ENCODE measurements around the gene ANKRD12. TPM values are rescaled to one million over a fixed set of nuclear protein-coding genes. Genes with fewer than 3 reads are reported as not detected.

ANKRD12 gene
- total and polyA plus RNA-seq, 2 experiments from 2014 or later, result 23.9 to 92.4 TPM

DNA sequence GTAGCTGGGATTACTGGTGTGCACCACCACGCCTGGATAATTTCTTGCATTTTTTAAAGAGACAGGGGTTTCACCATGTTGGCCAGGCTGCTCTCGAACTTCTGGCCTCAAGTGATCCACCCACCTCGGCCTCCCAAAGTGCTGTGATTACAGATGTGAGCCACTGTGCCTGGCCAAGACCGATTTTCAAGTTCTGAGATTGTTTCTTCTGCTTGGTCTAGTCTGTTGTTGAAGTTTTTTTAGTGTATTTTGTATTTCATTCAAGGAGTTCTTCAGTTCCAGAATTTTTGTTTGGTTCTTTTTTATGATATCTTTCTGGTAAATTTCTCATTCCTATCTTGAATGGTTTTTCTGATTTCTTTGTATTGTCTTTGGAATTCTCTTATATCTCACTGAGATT is 96.4 kb downstream of the ANKRD12 start:
- no peak for DNase-seq (ENCODE audit: low spot score)
- Histone ChIP-seq H3K36me3 (ENCODE audit: insufficient read depth) (no peaks in the 10 kb centered on the region), H3K9me2 (ENCODE audit: insufficient read depth) (no peaks in the 10 kb centered on the region), H4K20me1 (replicated peaks; ENCODE audit: insufficient read depth) (no peaks in the 10 kb centered on the region), H3K79me2 (replicated peaks; ENCODE audit: insufficient read depth) (peaks cover 27% of the 10 kb centered on the region), H3K27me3 (ENCODE audit: insufficient read depth) (no peaks in the 10 kb centered on the region), H2AFZ (no peak overlapping the region), H3K4me2 (no peak overlapping the region), H3K4me3 (no peak overlapping the region), H3K4me1 (ENCODE audit: insufficient read depth) (no peaks in the 10 kb centered on the region), H3K27ac (ENCODE audit: low read depth) (no peak overlapping the region), H3F3A (replicated peaks; ENCODE audit: low read depth) (no peaks in the 10 kb centered on the region)
- peaks cover 12% of the 10 kb centered on the region for H3K9me3 Mint-ChIP-seq
- H3K36me3 Mint-ChIP-seq (ENCODE audit: low read depth), result peaks cover 26% of the 10 kb centered on the region
- no peak for ATAC-seq
- H3K27ac Mint-ChIP-seq, result no peak overlapping the region
- no peaks in the 10 kb centered on the region for H3K27me3 Mint-ChIP-seq (ENCODE audit: insufficient read depth, low read depth, poor library complexity)
- no peak overlapping the region for H3K4me3 Mint-ChIP-seq
- TF ChIP-seq POLR2AphosphoS5 (IDR thresholded peaks at IDR 0.05; ENCODE audit: low read depth), result no peak
- no peak for TF ChIP-seq STAT1 (IDR thresholded peaks at IDR 0.05; ENCODE audit: unreplicated experiment)
- TF ChIP-seq JUNB (IDR thresholded peaks at IDR 0.05; ENCODE audit: unreplicated experiment), result no peak
- TF ChIP-seq, protein P1, sequence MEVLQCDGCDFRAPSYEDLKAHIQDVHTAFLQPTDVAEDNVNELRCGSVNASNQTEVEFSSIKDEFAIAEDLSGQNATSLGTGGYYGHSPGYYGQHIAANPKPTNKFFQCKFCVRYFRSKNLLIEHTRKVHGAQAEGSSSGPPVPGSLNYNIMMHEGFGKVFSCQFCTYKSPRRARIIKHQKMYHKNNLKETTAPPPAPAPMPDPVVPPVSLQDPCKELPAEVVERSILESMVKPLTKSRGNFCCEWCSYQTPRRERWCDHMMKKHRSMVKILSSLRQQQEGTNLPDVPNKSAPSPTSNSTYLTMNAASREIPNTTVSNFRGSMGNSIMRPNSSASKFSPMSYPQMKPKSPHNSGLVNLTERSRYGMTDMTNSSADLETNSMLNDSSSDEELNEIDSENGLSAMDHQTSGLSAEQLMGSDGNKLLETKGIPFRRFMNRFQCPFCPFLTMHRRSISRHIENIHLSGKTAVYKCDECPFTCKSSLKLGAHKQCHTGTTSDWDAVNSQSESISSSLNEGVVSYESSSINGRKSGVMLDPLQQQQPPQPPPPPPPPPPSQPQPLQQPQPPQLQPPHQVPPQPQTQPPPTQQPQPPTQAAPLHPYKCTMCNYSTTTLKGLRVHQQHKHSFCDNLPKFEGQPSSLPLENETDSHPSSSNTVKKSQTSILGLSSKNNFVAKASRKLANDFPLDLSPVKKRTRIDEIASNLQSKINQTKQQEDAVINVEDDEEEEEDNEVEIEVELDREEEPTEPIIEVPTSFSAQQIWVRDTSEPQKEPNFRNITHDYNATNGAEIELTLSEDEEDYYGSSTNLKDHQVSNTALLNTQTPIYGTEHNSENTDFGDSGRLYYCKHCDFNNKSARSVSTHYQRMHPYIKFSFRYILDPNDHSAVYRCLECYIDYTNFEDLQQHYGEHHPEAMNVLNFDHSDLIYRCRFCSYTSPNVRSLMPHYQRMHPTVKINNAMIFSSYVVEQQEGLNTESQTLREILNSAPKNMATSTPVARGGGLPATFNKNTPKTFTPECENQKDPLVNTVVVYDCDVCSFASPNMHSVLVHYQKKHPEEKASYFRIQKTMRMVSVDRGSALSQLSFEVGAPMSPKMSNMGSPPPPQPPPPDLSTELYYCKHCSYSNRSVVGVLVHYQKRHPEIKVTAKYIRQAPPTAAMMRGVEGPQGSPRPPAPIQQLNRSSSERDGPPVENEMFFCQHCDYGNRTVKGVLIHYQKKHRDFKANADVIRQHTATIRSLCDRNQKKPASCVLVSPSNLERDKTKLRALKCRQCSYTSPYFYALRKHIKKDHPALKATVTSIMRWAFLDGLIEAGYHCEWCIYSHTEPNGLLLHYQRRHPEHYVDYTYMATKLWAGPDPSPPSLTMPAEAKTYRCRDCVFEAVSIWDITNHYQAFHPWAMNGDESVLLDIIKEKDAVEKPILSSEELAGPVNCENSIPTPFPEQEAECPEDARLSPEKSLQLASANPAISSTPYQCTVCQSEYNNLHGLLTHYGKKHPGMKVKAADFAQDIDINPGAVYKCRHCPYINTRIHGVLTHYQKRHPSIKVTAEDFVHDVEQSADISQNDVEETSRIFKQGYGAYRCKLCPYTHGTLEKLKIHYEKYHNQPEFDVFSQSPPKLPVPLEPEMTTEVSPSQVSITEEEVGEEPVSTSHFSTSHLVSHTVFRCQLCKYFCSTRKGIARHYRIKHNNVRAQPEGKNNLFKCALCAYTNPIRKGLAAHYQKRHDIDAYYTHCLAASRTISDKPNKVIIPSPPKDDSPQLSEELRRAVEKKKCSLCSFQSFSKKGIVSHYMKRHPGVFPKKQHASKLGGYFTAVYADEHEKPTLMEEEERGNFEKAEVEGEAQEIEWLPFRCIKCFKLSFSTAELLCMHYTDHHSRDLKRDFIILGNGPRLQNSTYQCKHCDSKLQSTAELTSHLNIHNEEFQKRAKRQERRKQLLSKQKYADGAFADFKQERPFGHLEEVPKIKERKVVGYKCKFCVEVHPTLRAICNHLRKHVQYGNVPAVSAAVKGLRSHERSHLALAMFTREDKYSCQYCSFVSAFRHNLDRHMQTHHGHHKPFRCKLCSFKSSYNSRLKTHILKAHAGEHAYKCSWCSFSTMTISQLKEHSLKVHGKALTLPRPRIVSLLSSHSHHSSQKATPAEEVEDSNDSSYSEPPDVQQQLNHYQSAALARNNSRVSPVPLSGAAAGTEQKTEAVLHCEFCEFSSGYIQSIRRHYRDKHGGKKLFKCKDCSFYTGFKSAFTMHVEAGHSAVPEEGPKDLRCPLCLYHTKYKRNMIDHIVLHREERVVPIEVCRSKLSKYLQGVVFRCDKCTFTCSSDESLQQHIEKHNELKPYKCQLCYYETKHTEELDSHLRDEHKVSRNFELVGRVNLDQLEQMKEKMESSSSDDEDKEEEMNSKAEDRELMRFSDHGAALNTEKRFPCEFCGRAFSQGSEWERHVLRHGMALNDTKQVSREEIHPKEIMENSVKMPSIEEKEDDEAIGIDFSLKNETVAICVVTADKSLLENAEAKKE (CRISPR knock-in tag; IDR thresholded peaks at IDR 0.05), result no peak
- no peak for TF ChIP-seq EZH2phosphoT487 (IDR thresholded peaks at IDR 0.05; ENCODE audit: unreplicated experiment)
- TF ChIP-seq ZNF331 (CRISPR knock-in tag; IDR thresholded peaks at IDR 0.05; ENCODE audit: low read depth), result no peak
- TF ChIP-seq NANOG (IDR thresholded peaks at IDR 0.05; ENCODE audit: borderline replicate concordance), result no peak
- TF ChIP-seq, protein P2, sequence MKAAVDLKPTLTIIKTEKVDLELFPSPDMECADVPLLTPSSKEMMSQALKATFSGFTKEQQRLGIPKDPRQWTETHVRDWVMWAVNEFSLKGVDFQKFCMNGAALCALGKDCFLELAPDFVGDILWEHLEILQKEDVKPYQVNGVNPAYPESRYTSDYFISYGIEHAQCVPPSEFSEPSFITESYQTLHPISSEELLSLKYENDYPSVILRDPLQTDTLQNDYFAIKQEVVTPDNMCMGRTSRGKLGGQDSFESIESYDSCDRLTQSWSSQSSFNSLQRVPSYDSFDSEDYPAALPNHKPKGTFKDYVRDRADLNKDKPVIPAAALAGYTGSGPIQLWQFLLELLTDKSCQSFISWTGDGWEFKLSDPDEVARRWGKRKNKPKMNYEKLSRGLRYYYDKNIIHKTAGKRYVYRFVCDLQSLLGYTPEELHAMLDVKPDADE (IDR thresholded peaks at IDR 0.05), result no peak
- TF ChIP-seq, protein P3, sequence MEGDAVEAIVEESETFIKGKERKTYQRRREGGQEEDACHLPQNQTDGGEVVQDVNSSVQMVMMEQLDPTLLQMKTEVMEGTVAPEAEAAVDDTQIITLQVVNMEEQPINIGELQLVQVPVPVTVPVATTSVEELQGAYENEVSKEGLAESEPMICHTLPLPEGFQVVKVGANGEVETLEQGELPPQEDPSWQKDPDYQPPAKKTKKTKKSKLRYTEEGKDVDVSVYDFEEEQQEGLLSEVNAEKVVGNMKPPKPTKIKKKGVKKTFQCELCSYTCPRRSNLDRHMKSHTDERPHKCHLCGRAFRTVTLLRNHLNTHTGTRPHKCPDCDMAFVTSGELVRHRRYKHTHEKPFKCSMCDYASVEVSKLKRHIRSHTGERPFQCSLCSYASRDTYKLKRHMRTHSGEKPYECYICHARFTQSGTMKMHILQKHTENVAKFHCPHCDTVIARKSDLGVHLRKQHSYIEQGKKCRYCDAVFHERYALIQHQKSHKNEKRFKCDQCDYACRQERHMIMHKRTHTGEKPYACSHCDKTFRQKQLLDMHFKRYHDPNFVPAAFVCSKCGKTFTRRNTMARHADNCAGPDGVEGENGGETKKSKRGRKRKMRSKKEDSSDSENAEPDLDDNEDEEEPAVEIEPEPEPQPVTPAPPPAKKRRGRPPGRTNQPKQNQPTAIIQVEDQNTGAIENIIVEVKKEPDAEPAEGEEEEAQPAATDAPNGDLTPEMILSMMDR (conservative IDR thresholded peaks at IDR 0.05; ENCODE audit: low read depth in 2 of 2), result no peak
- TF ChIP-seq, protein P4, sequence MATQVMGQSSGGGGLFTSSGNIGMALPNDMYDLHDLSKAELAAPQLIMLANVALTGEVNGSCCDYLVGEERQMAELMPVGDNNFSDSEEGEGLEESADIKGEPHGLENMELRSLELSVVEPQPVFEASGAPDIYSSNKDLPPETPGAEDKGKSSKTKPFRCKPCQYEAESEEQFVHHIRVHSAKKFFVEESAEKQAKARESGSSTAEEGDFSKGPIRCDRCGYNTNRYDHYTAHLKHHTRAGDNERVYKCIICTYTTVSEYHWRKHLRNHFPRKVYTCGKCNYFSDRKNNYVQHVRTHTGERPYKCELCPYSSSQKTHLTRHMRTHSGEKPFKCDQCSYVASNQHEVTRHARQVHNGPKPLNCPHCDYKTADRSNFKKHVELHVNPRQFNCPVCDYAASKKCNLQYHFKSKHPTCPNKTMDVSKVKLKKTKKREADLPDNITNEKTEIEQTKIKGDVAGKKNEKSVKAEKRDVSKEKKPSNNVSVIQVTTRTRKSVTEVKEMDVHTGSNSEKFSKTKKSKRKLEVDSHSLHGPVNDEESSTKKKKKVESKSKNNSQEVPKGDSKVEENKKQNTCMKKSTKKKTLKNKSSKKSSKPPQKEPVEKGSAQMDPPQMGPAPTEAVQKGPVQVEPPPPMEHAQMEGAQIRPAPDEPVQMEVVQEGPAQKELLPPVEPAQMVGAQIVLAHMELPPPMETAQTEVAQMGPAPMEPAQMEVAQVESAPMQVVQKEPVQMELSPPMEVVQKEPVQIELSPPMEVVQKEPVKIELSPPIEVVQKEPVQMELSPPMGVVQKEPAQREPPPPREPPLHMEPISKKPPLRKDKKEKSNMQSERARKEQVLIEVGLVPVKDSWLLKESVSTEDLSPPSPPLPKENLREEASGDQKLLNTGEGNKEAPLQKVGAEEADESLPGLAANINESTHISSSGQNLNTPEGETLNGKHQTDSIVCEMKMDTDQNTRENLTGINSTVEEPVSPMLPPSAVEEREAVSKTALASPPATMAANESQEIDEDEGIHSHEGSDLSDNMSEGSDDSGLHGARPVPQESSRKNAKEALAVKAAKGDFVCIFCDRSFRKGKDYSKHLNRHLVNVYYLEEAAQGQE (IDR thresholded peaks at IDR 0.05; ENCODE audit: unreplicated experiment), result no peak
- TF ChIP-seq CREB1 (CRISPR knock-in tag; IDR thresholded peaks at IDR 0.05; ENCODE audit: low read depth), result no peak
- no peak for TF ChIP-seq EZH2 (IDR thresholded peaks at IDR 0.05; ENCODE audit: low read depth, unreplicated experiment)
- no peak for TF ChIP-seq ZNF114 (CRISPR knock-in tag; IDR thresholded peaks at IDR 0.05)
- H3K4me1 Mint-ChIP-seq, result peaks cover 3% of the 10 kb centered on the region; the same call in 1 of the 3 replicates
